Measurements from ENCODE around the gene DUSP23. TPM values are rescaled to one million over a fixed set of nuclear protein-coding genes. Genes with fewer than 3 reads are reported as not detected.

Gene DUSP23
- polyA plus RNA-seq, 3 donors, result 37.3 to 136 (median 97.8) TPM

DNA sequence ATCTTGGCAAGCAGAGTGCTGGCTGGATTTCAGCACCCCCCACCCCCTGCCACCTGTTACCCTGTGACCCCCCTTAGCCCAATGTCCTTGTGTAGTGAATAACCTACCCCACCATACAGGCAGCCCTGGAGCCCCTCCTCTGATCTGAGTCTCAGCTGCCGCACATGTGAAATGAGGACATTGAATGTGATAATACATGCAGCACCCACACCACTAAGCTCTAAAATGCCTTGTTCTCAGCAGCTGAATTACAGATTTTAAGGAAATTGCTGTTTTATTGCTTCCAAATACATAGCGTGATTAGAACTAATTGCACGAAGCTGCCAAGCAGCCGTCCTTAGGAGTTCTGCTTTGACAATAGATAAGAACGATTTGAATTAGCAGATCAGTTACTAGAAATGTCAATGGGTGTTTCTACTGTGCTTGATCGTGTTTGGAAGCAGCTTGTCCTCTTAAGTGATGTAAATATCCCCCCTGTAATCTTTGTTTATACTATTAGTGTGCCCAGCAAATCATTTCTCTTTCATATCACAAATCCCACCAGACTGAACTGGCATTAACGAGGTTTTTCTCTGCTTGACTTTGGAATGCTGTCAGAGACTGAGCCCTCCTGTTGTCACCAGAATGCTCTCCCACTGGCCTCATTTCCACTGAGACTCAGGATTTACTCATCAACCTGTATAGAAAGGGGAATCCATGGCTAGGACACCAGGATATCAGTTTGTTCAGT, 50.8 kb downstream of the DUSP23 start:
- H3K27me3 ChIP-seq (ENCODE audit: control insufficient read depth in 2 of 2, insufficient read depth in 2 of 2, low read length in 2 of 2), result no peaks in the 10 kb centered on the region
- no peaks in the 10 kb centered on the region for H3K9me3 ChIP-seq (replicated peaks in 1 of 2; ENCODE audit: control insufficient read depth in 1 of 2, insufficient read depth in 1 of 2, low read length in 2 of 2)
- peaks cover 63% of the 10 kb centered on the region for H3K4me1 Mint-ChIP-seq
- peaks cover 0 to 8% of the 10 kb centered on the region in 2 donors for H3K36me3 Mint-ChIP-seq
- H3K27ac Mint-ChIP-seq, result no peak overlapping the region
- no peak overlapping the region for H3K9ac ChIP-seq (ENCODE audit: insufficient read depth, low read length, poor library complexity, severe bottlenecking)
- H3K9me3 Mint-ChIP-seq, result peaks cover 0 to 2% (median 0%) of the 10 kb centered on the region in 7 donors
- no peak overlapping the region for H3K27ac ChIP-seq (ENCODE audit: low read depth in 1 of 2, low read length in 2 of 2)
- no peak overlapping the region for H3K4me2 ChIP-seq (replicated peaks; ENCODE audit: extremely low read depth, low read length, poor library complexity, severe bottlenecking)
- no peaks in the 10 kb centered on the region for H4K20me1 ChIP-seq (ENCODE audit: insufficient read depth, low read length)
- TF ChIP-seq, protein P1, sequence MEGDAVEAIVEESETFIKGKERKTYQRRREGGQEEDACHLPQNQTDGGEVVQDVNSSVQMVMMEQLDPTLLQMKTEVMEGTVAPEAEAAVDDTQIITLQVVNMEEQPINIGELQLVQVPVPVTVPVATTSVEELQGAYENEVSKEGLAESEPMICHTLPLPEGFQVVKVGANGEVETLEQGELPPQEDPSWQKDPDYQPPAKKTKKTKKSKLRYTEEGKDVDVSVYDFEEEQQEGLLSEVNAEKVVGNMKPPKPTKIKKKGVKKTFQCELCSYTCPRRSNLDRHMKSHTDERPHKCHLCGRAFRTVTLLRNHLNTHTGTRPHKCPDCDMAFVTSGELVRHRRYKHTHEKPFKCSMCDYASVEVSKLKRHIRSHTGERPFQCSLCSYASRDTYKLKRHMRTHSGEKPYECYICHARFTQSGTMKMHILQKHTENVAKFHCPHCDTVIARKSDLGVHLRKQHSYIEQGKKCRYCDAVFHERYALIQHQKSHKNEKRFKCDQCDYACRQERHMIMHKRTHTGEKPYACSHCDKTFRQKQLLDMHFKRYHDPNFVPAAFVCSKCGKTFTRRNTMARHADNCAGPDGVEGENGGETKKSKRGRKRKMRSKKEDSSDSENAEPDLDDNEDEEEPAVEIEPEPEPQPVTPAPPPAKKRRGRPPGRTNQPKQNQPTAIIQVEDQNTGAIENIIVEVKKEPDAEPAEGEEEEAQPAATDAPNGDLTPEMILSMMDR (IDR thresholded peaks at IDR 0.05), result no peak
- H2AFZ ChIP-seq (ENCODE audit: insufficient read depth, low read depth, low read length, poor library complexity, severe bottlenecking), result no peak overlapping the region
- no peak overlapping the region for H3K4me3 Mint-ChIP-seq
- 100% methylated on average over 3 of the region's 7 CpGs for WGBS (ENCODE audit: insufficient coverage)
- no peak overlapping the region for H3K4me3 ChIP-seq (replicated peaks in 1 of 3; ENCODE audit: low read depth in 2 of 3, low read length in 3 of 3)
- no peaks in the 10 kb centered on the region for H3K79me2 ChIP-seq (ENCODE audit: insufficient read depth, low read length)
- peaks cover 49 to 51% of the 10 kb centered on the region in 2 donors for H3K4me1 ChIP-seq (ENCODE audit: control insufficient read depth in 1 of 2, insufficient read depth in 2 of 2, low read length in 2 of 2)
- intact Hi-C loops (cut with micrococcal nuclease), result no loop called here
- no peak for DNase-seq
- H3K36me3 ChIP-seq (replicated peaks in 1 of 2; ENCODE audit: control insufficient read depth in 1 of 2, insufficient read depth in 2 of 2, low read length in 2 of 2), result no peaks in the 10 kb centered on the region
- H3K27me3 Mint-ChIP-seq (ENCODE audit: low read depth in 3 of 3), result peaks cover 0 to 3% (median 0%) of the 10 kb centered on the region in 3 donors

Other genes starting within 250 kb of the DUSP23 start
- gene OR10J5, start 245.0 kb upstream of the DUSP23 start, polyA plus RNA-seq, result not detected
- not detected for gene APCS, start 193.1 kb upstream of the DUSP23 start, polyA plus RNA-seq
- not detected for gene CRP, start 66.4 kb upstream of the DUSP23 start, polyA plus RNA-seq
- gene FCRL6, start 21.4 kb downstream of the DUSP23 start, polyA plus RNA-seq, result under 1 TPM; 0.15 to 0.36 (median 0.17) TPM
- gene SLAMF8, start 45.9 kb downstream of the DUSP23 start, polyA plus RNA-seq, result 1 to 10 TPM; 2.6 to 5.7 (median 5.7) TPM
- gene VSIG8, start 81.7 kb downstream of the DUSP23 start, polyA plus RNA-seq, result under 1 TPM in 1 of 3 donors, not detected in 2; 0.04 TPM
- 1 to 10 TPM in 1 of 3 donors, under 1 TPM in 1, not detected in 1; 0.12 to 1.0 TPM for gene CFAP45, start 119.2 kb downstream of the DUSP23 start, polyA plus RNA-seq
- gene TAGLN2, start 144.5 kb downstream of the DUSP23 start, polyA plus RNA-seq, result 1,000 to 10,000 TPM in 1 of 3 donors, 100 to 1,000 TPM in 2; 658 to 1,259 (median 918) TPM
- gene IGSF9, start 164.7 kb downstream of the DUSP23 start, polyA plus RNA-seq, result under 1 TPM in 1 of 3 donors, not detected in 2; 0.04 TPM
- under 1 TPM in 1 of 3 donors, not detected in 2; 0.17 TPM for gene SLAMF9, start 173.3 kb downstream of the DUSP23 start, polyA plus RNA-seq

All from CD14-positive monocyte (primary cell).